GM12878 (cell line): ENCODE data around the gene NT5C1A. TPM values are rescaled to one million over a fixed set of nuclear protein-coding genes. Genes with fewer than 3 reads are reported as not detected.

Experiments
- ATAC-seq: fragments of 200-7000 bp; cut with Tn5 transposase; 3 replicates; pipeline ENCODE4 v1.9.1; 2020; ENCODE audit warnings: mild to moderate bottlenecking, moderate library complexity
- BruUV-seq: library from RNA; stranded (reverse); fragments of 400-500 nt; replicated peaks from 2 replicates; lab custom pipeline; 2021; lab: Mats Ljungman, UMichigan
- CTCF ChIA-PET: fragments of 300-600 bp; sonication (Branson Sonifier 250); formaldehyde crosslinking; extraction: SDS; loops from one replicate; lab custom pipeline; 2021; ENCODE audit warnings: inconsistent platforms; lab: Yijun Ruan, JAX
- POLR2A ChIA-PET: fragments of 350-600 bp; formaldehyde crosslinking; extraction: SDS; loops from one replicate; lab custom pipeline; 2021; ENCODE audit warnings: inconsistent platforms; lab: Charles Lee
- RAD21 ChIA-PET: fragments of 300-600 bp; sonication (Branson Sonifier 250); formaldehyde crosslinking; loops from one replicate; lab custom pipeline; 2023; ENCODE audit warnings: antibody characterized with exemption; ENCODE audit not compliant: unreplicated experiment; lab: Charles Lee
- SMC1A ChIA-PET: fragments of 300-600 bp; sonication (Branson Sonifier 250); formaldehyde crosslinking; loops from one replicate; lab custom pipeline; 2023; ENCODE audit not compliant: unreplicated experiment, uncharacterized antibody; lab: Charles Lee
- DNase-seq: peaks from one replicate; pipeline ENCODE4 v3.0.0-alpha.2; 2011; ENCODE audit warnings: low read depth, low spot score
- FAIRE-seq: peaks from 3 replicates; lab custom pipeline; 2011; peaks lifted over from hg19 to GRCh38; lab: Jason Lieb, UNC
- H2AFZ ChIP-seq: 2 replicates; pipeline ENCODE4 v1.6.0; 2011; ENCODE audit warnings: low read depth, low read length, control low read depth; ENCODE audit not compliant: control insufficient read depth
- H3K27ac ChIP-seq: 2 replicates; pipeline ENCODE4 v1.5.1; 2011; ENCODE audit warnings: control low read depth; ENCODE audit not compliant: control insufficient read depth, insufficient read depth
- H3K27me3 ChIP-seq, 2 experiments: replicated peaks in 1 of 2; 2 replicates each; pipeline versions ENCODE4 v1.6.0 to v1.6.1; 2011; ENCODE audit warnings: low read length in 1 of 2; ENCODE audit not compliant: control insufficient read depth in 2 of 2, insufficient read depth in 2 of 2
- H3K36me3 ChIP-seq, 2 experiments: 2 replicates each; pipeline ENCODE4 v1.5.1; 2011; ENCODE audit warnings: low read length in 1 of 2; ENCODE audit not compliant: control insufficient read depth in 2 of 2, insufficient read depth in 2 of 2
- H3K4me1 ChIP-seq: 2 replicates; pipeline ENCODE4 v1.6.1; 2011; ENCODE audit warnings: mild to moderate bottlenecking, low read length, moderate library complexity, mixed read lengths; ENCODE audit not compliant: control insufficient read depth, insufficient read depth
- H3K4me2 ChIP-seq: 2 replicates; pipeline ENCODE4 v1.6.0; 2011; ENCODE audit warnings: control low read depth; ENCODE audit not compliant: control insufficient read depth, insufficient read depth
- H3K4me3 ChIP-seq: fragments of 200-600 bp; sonication (generic); 2 replicates; pipeline ENCODE4 v1.5.1; 2016
- H3K79me2 ChIP-seq: 2 replicates; pipeline ENCODE4 v1.6.0; 2011; ENCODE audit warnings: low read length; ENCODE audit not compliant: control insufficient read depth, insufficient read depth
- H3K9ac ChIP-seq: 2 replicates; pipeline ENCODE4 v1.8.0; 2011; ENCODE audit warnings: low read length, control low read depth, mixed read lengths; ENCODE audit not compliant: control insufficient read depth, insufficient read depth
- H3K9me3 ChIP-seq: replicated peaks from 3 replicates; pipeline ENCODE4 v1.5.1; 2011; ENCODE audit warnings: mild to moderate bottlenecking, low read length; ENCODE audit not compliant: control insufficient read depth, insufficient read depth
- H4K20me1 ChIP-seq: 2 replicates; pipeline ENCODE4 v1.6.0; 2011; ENCODE audit not compliant: control insufficient read depth, insufficient read depth
- CBX5 ChIP-seq: sonication (generic); IDR thresholded peaks from 2 replicates; pipeline ENCODE4 v1.6.1; 2016; ENCODE audit warnings: low read depth, moderate library complexity, mild to moderate bottlenecking, inconsistent platforms
- CREB1 ChIP-seq: IDR thresholded peaks from 2 replicates; pipeline ENCODE4 v1.6.1; 2012; ENCODE audit warnings: low read depth, mild to moderate bottlenecking, inconsistent platforms
- GATAD2B ChIP-seq: fragments of 450-650 bp; conservative IDR thresholded peaks from 2 replicates; pipeline ENCODE4 v1.6.1; 2017; ENCODE audit warnings: low read depth, mild to moderate bottlenecking, moderate library complexity
- KAT2A ChIP-seq: conservative IDR thresholded peaks from 2 replicates; pipeline ENCODE4 v1.6.1; 2011; ENCODE audit warnings: low read depth, low read length; ENCODE audit not compliant: control insufficient read depth
- PAX5 ChIP-seq: IDR thresholded peaks from 2 replicates; pipeline ENCODE4 v1.6.1; 2011; ENCODE audit warnings: low read depth, low read length, borderline replicate concordance
- PML ChIP-seq: IDR thresholded peaks from 2 replicates; pipeline ENCODE4 v1.6.1; 2012; ENCODE audit warnings: low read length, inconsistent platforms
- POU2F2 ChIP-seq: IDR thresholded peaks from 3 replicates; pipeline ENCODE4 v1.6.1; 2011; ENCODE audit warnings: low read depth, mild to moderate bottlenecking, low read length, borderline replicate concordance
- RB1 ChIP-seq: fragments of 450-650 bp; formaldehyde crosslinking; IDR thresholded peaks from 2 replicates; pipeline ENCODE4 v1.6.1; 2017; ENCODE audit warnings: mild to moderate bottlenecking, borderline replicate concordance
- RUNX3 ChIP-seq: IDR thresholded peaks from 2 replicates; pipeline ENCODE4 v1.6.1; 2012; ENCODE audit warnings: low read length, inconsistent platforms
- SIN3A ChIP-seq: IDR thresholded peaks from 2 replicates; pipeline ENCODE4 v1.6.1; 2012; ENCODE audit warnings: low read depth, low read length, improper control_type of control experiment
- SMAD5 ChIP-seq: IDR thresholded peaks from 2 replicates; pipeline ENCODE4 v1.6.1; 2016; ENCODE audit warnings: antibody characterized with exemption, low read depth
- TCF12 ChIP-seq: IDR thresholded peaks from 2 replicates; pipeline ENCODE4 v1.6.1; 2011; ENCODE audit warnings: low read depth, mild to moderate bottlenecking, low read length
- WRNIP1 ChIP-seq: IDR thresholded peaks from 2 replicates; pipeline ENCODE4 v1.6.1; 2011; ENCODE audit warnings: low read depth, low read length, improper control_type of control experiment, borderline replicate concordance
- WGBS: methylation state at CpG from one replicate; pipeline ENCODE4 v1.1.6; 2016; ENCODE audit warnings: low lambda C conversion rate; ENCODE audit not compliant: insufficient replicate concordance, insufficient coverage; ENCODE audit errors: missing lambda C conversion rate; 5-methylcytosine and 5-hydroxymethylcytosine counted together
- in situ Hi-C: fragments of 300-500 bp; cut with MboI; formaldehyde crosslinking; loops from 9 replicates; pipeline ENCODE4 v1.14.3; 2018; ENCODE audit warnings: mixed read lengths
- intact Hi-C: fragments of 100-400 bp; cut with micrococcal nuclease; formaldehyde crosslinking; loops from one replicate; pipeline ENCODE4 v1.14.2; 2022; ENCODE audit not compliant: unreplicated experiment
- polyA plus RNA-seq, 11 experiments: library from polyadenylated mRNA; depleted of rRNA in 4 of 11; unstranded in 6 of 11; stranded (reverse) in 5 of 11; fragments of >200 nt; fragmentation: Nextera tagmentation in 4 of 11; fragmentation: Illumina TruSeq in 1 of 11; extraction: Ambion mirVana in 4 of 11; extraction: Trizol in 1 of 11; gene quantifications; 1 replicate in 1 of 11; 2 replicates in 10 of 11; pipeline versions ENCODE4 v1.2.1 to v1.2.3, GENCODE V29; 2011 to 2016; ENCODE audit warnings: inconsistent platforms in 2 of 11, missing spikeins in 2 of 11, low read depth in 1 of 11
- total RNA-seq, 4 experiments: library from RNA; depleted of rRNA in 3 of 4; stranded (reverse); fragments of >200 nt in 3 of 4; fragmentation: Illumina TruSeq in 1 of 4; extraction: Trizol in 1 of 4; gene quantifications; 2 replicates each; pipeline versions ENCODE4 v1.2.1 to v1.2.3, GENCODE V29; 2013 to 2021
- TF ChIP-seq, protein P1 (sequence below): IDR thresholded peaks from 2 replicates; pipeline ENCODE4 v1.6.1; 2011; ENCODE audit warnings: low read depth, low read length, improper control_type of control experiment, borderline replicate concordance
- TF ChIP-seq, protein P2 (sequence below): fragments of 450-650 bp; formaldehyde crosslinking; IDR thresholded peaks from 2 replicates; pipeline ENCODE4 v1.4.0; 2022; ENCODE audit warnings: mild to moderate bottlenecking, moderate library complexity
- TF ChIP-seq, protein P3 (sequence below): IDR thresholded peaks from 2 replicates; pipeline ENCODE4 v1.6.1; 2011; ENCODE audit warnings: borderline replicate concordance, low read depth, mild to moderate bottlenecking, moderate library complexity, low read length; ENCODE audit not compliant: insufficient read depth, poor library complexity, severe bottlenecking

Gene NT5C1A
- total and polyA plus RNA-seq, 10 of the 15 experiments (the other 5 are each of a cell fraction or from before 2014, with no cell fraction given) = 0.05 to 0.77 (median 0.22) TPM; not detected in 1

DNA sequence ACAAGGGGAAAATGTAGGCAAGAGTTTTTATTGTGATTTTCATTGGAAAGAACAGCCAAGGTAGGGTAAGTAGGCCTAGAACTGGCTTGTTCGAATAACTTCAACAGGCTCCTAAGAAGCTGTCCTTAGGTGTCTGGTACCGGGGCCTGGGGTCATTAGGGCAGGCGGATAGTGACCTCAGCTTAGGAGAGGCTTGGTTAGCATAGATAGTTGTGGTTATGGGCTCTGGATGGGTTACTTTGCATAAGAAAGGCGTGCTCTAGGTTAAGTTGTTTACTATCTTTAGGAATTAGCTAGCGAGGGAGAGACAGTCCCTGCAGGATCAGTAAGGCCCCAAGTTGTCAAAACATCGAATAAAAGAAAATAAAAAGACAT lies 40.0 kb upstream of the NT5C1A start:
- CTCF ChIA-PET = interaction anchor here (0.6 to 2.4 kb wide), 6 partner anchors 8 to 840 kb away, joined by 3 to 8 read pairs (median 4); no protein-coding TSS in a partner anchor
- in situ Hi-C loops = no loop called here
- RAD21 ChIA-PET = interaction anchor here (1.0 kb wide), 1 partner anchor 39 kb away, joined by 3 read pairs; no protein-coding TSS in a partner anchor
- TF ChIP-seq, protein P1, sequence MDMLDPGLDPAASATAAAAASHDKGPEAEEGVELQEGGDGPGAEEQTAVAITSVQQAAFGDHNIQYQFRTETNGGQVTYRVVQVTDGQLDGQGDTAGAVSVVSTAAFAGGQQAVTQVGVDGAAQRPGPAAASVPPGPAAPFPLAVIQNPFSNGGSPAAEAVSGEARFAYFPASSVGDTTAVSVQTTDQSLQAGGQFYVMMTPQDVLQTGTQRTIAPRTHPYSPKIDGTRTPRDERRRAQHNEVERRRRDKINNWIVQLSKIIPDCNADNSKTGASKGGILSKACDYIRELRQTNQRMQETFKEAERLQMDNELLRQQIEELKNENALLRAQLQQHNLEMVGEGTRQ = no peak
- TF ChIP-seq WRNIP1 (no peak), SIN3A (no peak), CBX5 (no peak), TCF12 (no peak), SMAD5 (no peak), RUNX3 (no peak), PAX5 (no peak), GATAD2B (no peak), PML (no peak), RB1 (no peak), CREB1 (no peak), POU2F2 (no peak), KAT2A (no peak)
- TF ChIP-seq, protein P2, sequence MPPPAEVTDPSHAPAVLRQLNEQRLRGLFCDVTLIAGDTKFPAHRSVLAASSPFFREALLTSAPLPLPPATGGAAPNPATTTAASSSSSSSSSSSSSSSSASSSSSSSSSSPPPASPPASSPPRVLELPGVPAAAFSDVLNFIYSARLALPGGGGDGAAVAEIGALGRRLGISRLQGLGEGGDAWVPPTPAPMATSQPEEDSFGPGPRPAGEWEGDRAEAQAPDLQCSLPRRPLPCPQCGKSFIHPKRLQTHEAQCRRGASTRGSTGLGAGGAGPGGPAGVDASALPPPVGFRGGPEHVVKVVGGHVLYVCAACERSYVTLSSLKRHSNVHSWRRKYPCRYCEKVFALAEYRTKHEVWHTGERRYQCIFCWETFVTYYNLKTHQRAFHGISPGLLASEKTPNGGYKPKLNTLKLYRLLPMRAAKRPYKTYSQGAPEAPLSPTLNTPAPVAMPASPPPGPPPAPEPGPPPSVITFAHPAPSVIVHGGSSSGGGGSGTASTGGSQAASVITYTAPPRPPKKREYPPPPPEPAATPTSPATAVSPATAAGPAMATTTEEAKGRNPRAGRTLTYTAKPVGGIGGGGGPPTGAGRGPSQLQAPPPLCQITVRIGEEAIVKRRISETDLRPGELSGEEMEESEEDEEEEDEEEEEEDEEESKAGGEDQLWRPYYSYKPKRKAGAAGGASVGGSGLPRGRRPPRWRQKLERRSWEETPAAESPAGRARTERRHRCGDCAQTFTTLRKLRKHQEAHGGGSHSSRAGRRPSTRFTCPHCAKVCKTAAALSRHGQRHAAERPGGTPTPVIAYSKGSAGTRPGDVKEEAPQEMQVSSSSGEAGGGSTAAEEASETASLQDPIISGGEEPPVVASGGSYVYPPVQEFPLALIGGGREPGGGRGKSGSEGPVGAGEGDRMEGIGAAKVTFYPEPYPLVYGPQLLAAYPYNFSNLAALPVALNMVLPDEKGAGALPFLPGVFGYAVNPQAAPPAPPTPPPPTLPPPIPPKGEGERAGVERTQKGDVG (CRISPR knock-in tag) = no peak
- TF ChIP-seq, protein P3, sequence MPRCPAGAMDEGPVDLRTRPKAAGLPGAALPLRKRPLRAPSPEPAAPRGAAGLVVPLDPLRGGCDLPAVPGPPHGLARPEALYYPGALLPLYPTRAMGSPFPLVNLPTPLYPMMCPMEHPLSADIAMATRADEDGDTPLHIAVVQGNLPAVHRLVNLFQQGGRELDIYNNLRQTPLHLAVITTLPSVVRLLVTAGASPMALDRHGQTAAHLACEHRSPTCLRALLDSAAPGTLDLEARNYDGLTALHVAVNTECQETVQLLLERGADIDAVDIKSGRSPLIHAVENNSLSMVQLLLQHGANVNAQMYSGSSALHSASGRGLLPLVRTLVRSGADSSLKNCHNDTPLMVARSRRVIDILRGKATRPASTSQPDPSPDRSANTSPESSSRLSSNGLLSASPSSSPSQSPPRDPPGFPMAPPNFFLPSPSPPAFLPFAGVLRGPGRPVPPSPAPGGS = no peak

More for the DNA sequence above, 40.0 kb upstream of the NT5C1A start:
- FAIRE-seq (no peak), ATAC-seq (no peak), DNase-seq (no peak)
- BruUV-seq = no TSS peak
- WGBS = 48% methylated on average over 6 of the region's 6 CpGs
- Histone ChIP-seq H3K9me3 (no peaks in the 10 kb centered on the region; the same call in 2 of the 3 replicates), H3K9ac (no peak overlapping the region), H3K4me2 (no peak overlapping the region), H3K27me3 (0 out of 4 replicates have a peak, but pooled peaks cover 0 to 2% of the 10 kb centered on the region in 2 experiments), H3K4me1 (no peaks in the 10 kb centered on the region), H4K20me1 (no peaks in the 10 kb centered on the region), H3K36me3 (no peaks in the 10 kb centered on the region), H2AFZ (no peak overlapping the region), H3K27ac (no peak overlapping the region), H3K4me3 (no peak overlapping the region), H3K79me2 (no peaks in the 10 kb centered on the region)
- ChIA-PET POLR2A (interaction anchor here (0.6 kb wide), 1 partner anchor 237 kb away, joined by 6 read pairs; no protein-coding TSS in a partner anchor), SMC1A (interaction anchor here (1.2 to 1.9 kb wide), 3 partner anchors 8 to 87 kb away, joined by 3 to 4 read pairs (median 3); no protein-coding TSS in a partner anchor)
- intact Hi-C loops = no loop called here
